Measurements from ENCODE around the gene PRPF40B.

PRPF40B gene

DNA sequence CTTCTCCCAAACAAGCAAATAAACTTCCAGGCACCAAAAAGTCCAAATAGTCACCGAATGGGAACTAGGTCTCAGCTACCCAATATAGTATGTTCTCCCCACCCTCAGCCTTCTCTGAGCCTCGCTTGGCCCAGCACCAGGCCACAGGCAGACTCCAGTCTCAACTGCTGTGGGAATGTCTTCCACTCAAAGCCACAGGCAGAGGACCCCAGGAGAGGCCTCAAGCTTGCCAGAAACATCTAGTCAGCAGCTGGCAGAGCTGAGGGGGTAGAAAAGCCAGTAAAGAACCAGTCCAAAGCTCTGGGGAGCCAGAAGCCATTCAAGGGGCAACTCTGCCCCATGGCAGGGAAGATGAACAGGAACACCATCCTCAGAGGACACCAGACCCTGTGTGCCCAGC, 42.0 kb downstream of the PRPF40B start:
- TF ChIP-seq EZH2 (IDR thresholded peaks at IDR 0.05; ENCODE audit: borderline replicate concordance, low read length): no peak
- TF ChIP-seq, protein P1, sequence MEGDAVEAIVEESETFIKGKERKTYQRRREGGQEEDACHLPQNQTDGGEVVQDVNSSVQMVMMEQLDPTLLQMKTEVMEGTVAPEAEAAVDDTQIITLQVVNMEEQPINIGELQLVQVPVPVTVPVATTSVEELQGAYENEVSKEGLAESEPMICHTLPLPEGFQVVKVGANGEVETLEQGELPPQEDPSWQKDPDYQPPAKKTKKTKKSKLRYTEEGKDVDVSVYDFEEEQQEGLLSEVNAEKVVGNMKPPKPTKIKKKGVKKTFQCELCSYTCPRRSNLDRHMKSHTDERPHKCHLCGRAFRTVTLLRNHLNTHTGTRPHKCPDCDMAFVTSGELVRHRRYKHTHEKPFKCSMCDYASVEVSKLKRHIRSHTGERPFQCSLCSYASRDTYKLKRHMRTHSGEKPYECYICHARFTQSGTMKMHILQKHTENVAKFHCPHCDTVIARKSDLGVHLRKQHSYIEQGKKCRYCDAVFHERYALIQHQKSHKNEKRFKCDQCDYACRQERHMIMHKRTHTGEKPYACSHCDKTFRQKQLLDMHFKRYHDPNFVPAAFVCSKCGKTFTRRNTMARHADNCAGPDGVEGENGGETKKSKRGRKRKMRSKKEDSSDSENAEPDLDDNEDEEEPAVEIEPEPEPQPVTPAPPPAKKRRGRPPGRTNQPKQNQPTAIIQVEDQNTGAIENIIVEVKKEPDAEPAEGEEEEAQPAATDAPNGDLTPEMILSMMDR (IDR thresholded peaks at IDR 0.05; ENCODE audit: low read length): no peak
- Histone ChIP-seq H3K4me3 (ENCODE audit: low read depth, low read length, poor library complexity, severe bottlenecking) (no peak overlapping the region), H3K79me2 (ENCODE audit: insufficient read depth, low read length) (no peaks in the 10 kb centered on the region), H3K27ac (ENCODE audit: low read depth, low read length, poor library complexity, severe bottlenecking) (no peak overlapping the region), H3F3A (ENCODE audit: insufficient read depth, low read length) (no peaks in the 10 kb centered on the region), H3K9me3 (ENCODE audit: low read length) (no peaks in the 10 kb centered on the region), H4K20me1 (ENCODE audit: insufficient read depth, low read length) (no peaks in the 10 kb centered on the region), H3K4me1 (ENCODE audit: insufficient read depth, low read length, severe bottlenecking) (peaks cover 49% of the 10 kb centered on the region), H3K27me3 (ENCODE audit: insufficient read depth, low read length) (no peaks in the 10 kb centered on the region), H3K9me2 (ENCODE audit: low read depth, low read length) (no peaks in the 10 kb centered on the region), H2AFZ (ENCODE audit: low read length) (no peak overlapping the region), H3K9ac (ENCODE audit: low read length) (no peak overlapping the region), H3K36me3 (ENCODE audit: insufficient read depth, low read length) (no peaks in the 10 kb centered on the region), H3K4me2 (ENCODE audit: low read length) (no peak overlapping the region)

DNA sequence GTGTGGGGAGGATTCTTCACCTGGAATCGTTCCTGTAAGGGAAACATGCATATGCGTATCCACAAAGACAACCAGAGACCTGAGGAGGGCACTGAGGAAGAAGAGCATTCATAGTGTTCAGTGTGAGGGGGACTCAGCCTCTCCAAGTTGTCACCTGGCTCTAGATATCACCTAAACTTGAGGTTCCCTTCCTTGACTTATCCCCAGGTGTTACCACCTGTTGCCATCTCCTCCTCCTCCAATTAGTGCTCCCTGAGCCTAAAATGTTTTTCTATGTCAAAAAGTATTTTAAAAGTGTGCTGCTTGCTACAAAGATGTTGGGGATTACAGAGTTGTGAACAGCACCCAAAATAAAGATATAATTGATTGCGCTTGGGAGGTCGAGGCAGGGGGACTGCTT, 42.8 kb downstream of the PRPF40B start:
- peaks cover 55% of the 10 kb centered on the region for H3K4me1 ChIP-seq (ENCODE audit: insufficient read depth, low read length, severe bottlenecking)
- H3K36me3 ChIP-seq (ENCODE audit: insufficient read depth, low read length): no peaks in the 10 kb centered on the region
- no peaks in the 10 kb centered on the region for H3K27me3 ChIP-seq (ENCODE audit: insufficient read depth, low read length)
- H3K9ac ChIP-seq (ENCODE audit: low read length): no peak overlapping the region
- no peak overlapping the region for H3K4me2 ChIP-seq (ENCODE audit: low read length)
- no peaks in the 10 kb centered on the region for H3F3A ChIP-seq (ENCODE audit: insufficient read depth, low read length)
- no peaks in the 10 kb centered on the region for H3K9me2 ChIP-seq (ENCODE audit: low read depth, low read length)
- H3K9me3 ChIP-seq (ENCODE audit: low read length): no peaks in the 10 kb centered on the region
- no peak overlapping the region for H2AFZ ChIP-seq (ENCODE audit: low read length)
- no peak overlapping the region for H3K27ac ChIP-seq (ENCODE audit: low read depth, low read length, poor library complexity, severe bottlenecking)
- TF ChIP-seq, protein P1 (IDR thresholded peaks at IDR 0.05; ENCODE audit: low read length): no peak
- no peak for TF ChIP-seq EZH2 (IDR thresholded peaks at IDR 0.05; ENCODE audit: borderline replicate concordance, low read length)
- no peak overlapping the region for H3K4me3 ChIP-seq (ENCODE audit: low read depth, low read length, poor library complexity, severe bottlenecking)
- H3K79me2 ChIP-seq (ENCODE audit: insufficient read depth, low read length): no peaks in the 10 kb centered on the region
- no peaks in the 10 kb centered on the region for H4K20me1 ChIP-seq (ENCODE audit: insufficient read depth, low read length)

DNA sequence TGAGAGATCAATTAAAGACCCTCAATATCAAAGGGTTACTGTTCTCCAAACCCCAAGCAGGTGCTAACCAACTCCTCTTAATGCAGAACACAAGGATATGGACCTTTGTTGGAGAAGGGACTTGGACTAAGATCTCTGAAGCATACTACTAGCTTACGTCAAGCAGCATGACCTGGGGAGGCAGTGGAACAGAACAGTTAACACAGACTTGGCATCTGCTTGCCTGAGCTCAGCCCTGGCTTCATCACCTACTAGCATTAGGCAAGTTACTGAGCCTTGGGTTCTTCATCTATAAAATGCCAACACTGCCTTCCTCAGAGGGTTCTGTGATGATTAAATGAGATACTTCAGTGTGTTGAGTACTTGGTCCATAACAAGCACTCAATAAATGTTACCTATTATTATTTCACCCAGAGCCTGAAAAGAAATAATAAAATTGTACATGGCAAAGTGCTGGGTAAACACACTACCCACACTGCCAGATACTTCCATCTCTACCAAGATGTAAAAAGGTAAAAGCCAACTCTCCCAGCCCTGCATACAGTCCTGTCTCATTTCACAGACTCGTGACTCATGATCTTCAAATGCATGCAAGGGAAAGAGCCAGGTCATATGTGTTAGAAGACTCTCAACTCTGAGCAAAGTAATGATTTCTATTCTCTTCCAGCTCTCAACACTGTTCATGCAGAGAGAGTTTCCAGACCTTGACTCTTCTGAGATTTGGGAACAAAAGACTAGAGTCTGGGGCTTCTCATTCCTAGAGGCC, 44.1 kb downstream of the PRPF40B start:
- Histone ChIP-seq H3K4me3 (ENCODE audit: low read depth, low read length, poor library complexity, severe bottlenecking) (no peak overlapping the region), H3K36me3 (ENCODE audit: insufficient read depth, low read length) (no peaks in the 10 kb centered on the region), H3K79me2 (ENCODE audit: insufficient read depth, low read length) (no peaks in the 10 kb centered on the region), H3K9me2 (ENCODE audit: low read depth, low read length) (no peaks in the 10 kb centered on the region), H2AFZ (ENCODE audit: low read length) (no peak overlapping the region), H3F3A (ENCODE audit: insufficient read depth, low read length) (no peaks in the 10 kb centered on the region), H3K27ac (ENCODE audit: low read depth, low read length, poor library complexity, severe bottlenecking) (no peak overlapping the region), H3K9ac (ENCODE audit: low read length) (no peak overlapping the region), H3K4me2 (ENCODE audit: low read length) (no peak overlapping the region), H3K9me3 (ENCODE audit: low read length) (no peaks in the 10 kb centered on the region), H3K4me1 (ENCODE audit: insufficient read depth, low read length, severe bottlenecking) (peaks cover 56% of the 10 kb centered on the region), H4K20me1 (ENCODE audit: insufficient read depth, low read length) (no peaks in the 10 kb centered on the region), H3K27me3 (ENCODE audit: insufficient read depth, low read length) (no peaks in the 10 kb centered on the region)
- TF ChIP-seq EZH2 (IDR thresholded peaks at IDR 0.05; ENCODE audit: borderline replicate concordance, low read length): no peak
- TF ChIP-seq, protein P1 (IDR thresholded peaks at IDR 0.05; ENCODE audit: low read length): no peak
